DOHH2 (cell line): ENCODE measurements around the gene TMEM39B.

ENCODE experiments used
- CTCF ChIP-seq: fragments of 200-600 bp; sonication (generic); IDR thresholded peaks from one replicate; pipeline ENCODE4 v1.5.1; 2014; ENCODE audit warnings: antibody characterized with exemption, mild to moderate bottlenecking, low read depth, low read length; ENCODE audit not compliant: poor library complexity, severe bottlenecking
- EZH2phosphoT487 ChIP-seq: fragments of 200-600 bp; sonication (generic); IDR thresholded peaks from 2 replicates; pipeline ENCODE4 v1.6.1; 2017; ENCODE audit warnings: borderline replicate concordance, mild to moderate bottlenecking, antibody characterized with exemption, low read length, moderate library complexity, mixed read lengths

GRCh38 chr1:32137111-32137510, 64.4 kb downstream of the TMEM39B start:
- no peak for TF ChIP-seq CTCF
- TF ChIP-seq EZH2phosphoT487 = no peak
